ENCODE data around the gene CCDC117. TPM values are rescaled to one million over a fixed set of nuclear protein-coding genes. Genes with fewer than 3 reads are reported as not detected.
"Not testable (repeated sequence)": the region's sequence is repeated elsewhere in the genome, so short reads cannot be mapped to it uniquely, and the experiment has no call there.

The CCDC117 gene
- polyA plus RNA-seq, 3 donors = 34.2 to 42.4 (median 35.5) TPM

GRCh38 chr22:28761449-28761755 is 11.1 kb upstream of the CCDC117 start:
- no peak for DNase-seq

- not testable (repeated sequence) for DNase-seq
Measured at GRCh38 chr22:28762000-28762399, 10.5 kb upstream of the CCDC117 start.

- no peak for DNase-seq
Measured at GRCh38 chr22:28766628-28767027, 5.9 kb upstream of the CCDC117 start.

GRCh38 chr22:28768701-28769393 is 3.6 kb upstream of the CCDC117 start:
- no peak for DNase-seq

GRCh38 chr22:28769394-28770085 is 3.0 kb upstream of the CCDC117 start:
- DNase-seq = no peak

- no peak for DNase-seq
Measured at GRCh38 chr22:28771195-28771791, 1.2 kb upstream of the CCDC117 start.

- DNase-seq = peak; percentile 31
Measured at GRCh38 chr22:28773461-28773867, 969 bp downstream of the CCDC117 start.

GRCh38 chr22:28774378-28774777 is 1.9 kb downstream of the CCDC117 start:
- DNase-seq = no peak

- no peak for DNase-seq
Measured at GRCh38 chr22:28779833-28780232, 7.3 kb downstream of the CCDC117 start.

- no peak for DNase-seq
Measured at GRCh38 chr22:28780296-28780695, 7.8 kb downstream of the CCDC117 start.

GRCh38 chr22:28783786-28784671 is 11.5 kb downstream of the CCDC117 start:
- DNase-seq = no peak

GRCh38 chr22:28788601-28789000 is 16.1 kb downstream of the CCDC117 start:
- no peak for DNase-seq

GRCh38 chr22:28791124-28791523 is 18.6 kb downstream of the CCDC117 start:
- DNase-seq = no peak

GRCh38 chr22:28791841-28792490 is 19.5 kb downstream of the CCDC117 start:
- no peak for DNase-seq

- DNase-seq = no peak
Measured at GRCh38 chr22:28792491-28793383, 20.2 kb downstream of the CCDC117 start.

- no peak for DNase-seq
Measured at GRCh38 chr22:28793976-28794584, 21.6 kb downstream of the CCDC117 start.

- no peak for DNase-seq
Measured at GRCh38 chr22:28795071-28795693, 22.7 kb downstream of the CCDC117 start.

- no peak for DNase-seq
Measured at GRCh38 chr22:28795932-28796856, 23.7 kb downstream of the CCDC117 start.
